ENCODE data around the gene COX11. TPM values are rescaled to one million over a fixed set of nuclear protein-coding genes. Genes with fewer than 3 reads are reported as not detected.

The COX11 gene
- total and polyA plus RNA-seq, 2 of the 8 experiments (the other 6 are each of a cell fraction or from before 2014, with no cell fraction given): 43.0 to 54.1 TPM

DNA sequence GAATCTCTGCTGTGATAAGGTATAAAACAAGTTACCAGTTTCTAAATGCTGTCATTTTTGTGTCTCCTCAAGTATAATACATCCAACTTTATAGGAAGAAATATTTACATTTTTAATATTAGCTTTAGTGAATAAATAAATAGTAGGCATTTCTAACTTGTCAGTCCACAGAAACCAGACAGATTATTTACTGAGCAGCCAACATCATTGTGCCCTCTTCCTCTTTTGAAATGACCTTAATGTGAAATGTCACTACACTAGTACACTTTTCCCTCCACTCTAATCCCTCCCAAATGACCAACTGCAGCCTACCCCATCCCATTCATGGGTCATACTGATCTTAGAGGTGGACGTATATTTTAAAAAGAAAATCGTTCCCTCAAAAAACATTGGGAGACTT, 9.3 kb upstream of the COX11 start (continued):
- TF ChIP-seq, protein P1, sequence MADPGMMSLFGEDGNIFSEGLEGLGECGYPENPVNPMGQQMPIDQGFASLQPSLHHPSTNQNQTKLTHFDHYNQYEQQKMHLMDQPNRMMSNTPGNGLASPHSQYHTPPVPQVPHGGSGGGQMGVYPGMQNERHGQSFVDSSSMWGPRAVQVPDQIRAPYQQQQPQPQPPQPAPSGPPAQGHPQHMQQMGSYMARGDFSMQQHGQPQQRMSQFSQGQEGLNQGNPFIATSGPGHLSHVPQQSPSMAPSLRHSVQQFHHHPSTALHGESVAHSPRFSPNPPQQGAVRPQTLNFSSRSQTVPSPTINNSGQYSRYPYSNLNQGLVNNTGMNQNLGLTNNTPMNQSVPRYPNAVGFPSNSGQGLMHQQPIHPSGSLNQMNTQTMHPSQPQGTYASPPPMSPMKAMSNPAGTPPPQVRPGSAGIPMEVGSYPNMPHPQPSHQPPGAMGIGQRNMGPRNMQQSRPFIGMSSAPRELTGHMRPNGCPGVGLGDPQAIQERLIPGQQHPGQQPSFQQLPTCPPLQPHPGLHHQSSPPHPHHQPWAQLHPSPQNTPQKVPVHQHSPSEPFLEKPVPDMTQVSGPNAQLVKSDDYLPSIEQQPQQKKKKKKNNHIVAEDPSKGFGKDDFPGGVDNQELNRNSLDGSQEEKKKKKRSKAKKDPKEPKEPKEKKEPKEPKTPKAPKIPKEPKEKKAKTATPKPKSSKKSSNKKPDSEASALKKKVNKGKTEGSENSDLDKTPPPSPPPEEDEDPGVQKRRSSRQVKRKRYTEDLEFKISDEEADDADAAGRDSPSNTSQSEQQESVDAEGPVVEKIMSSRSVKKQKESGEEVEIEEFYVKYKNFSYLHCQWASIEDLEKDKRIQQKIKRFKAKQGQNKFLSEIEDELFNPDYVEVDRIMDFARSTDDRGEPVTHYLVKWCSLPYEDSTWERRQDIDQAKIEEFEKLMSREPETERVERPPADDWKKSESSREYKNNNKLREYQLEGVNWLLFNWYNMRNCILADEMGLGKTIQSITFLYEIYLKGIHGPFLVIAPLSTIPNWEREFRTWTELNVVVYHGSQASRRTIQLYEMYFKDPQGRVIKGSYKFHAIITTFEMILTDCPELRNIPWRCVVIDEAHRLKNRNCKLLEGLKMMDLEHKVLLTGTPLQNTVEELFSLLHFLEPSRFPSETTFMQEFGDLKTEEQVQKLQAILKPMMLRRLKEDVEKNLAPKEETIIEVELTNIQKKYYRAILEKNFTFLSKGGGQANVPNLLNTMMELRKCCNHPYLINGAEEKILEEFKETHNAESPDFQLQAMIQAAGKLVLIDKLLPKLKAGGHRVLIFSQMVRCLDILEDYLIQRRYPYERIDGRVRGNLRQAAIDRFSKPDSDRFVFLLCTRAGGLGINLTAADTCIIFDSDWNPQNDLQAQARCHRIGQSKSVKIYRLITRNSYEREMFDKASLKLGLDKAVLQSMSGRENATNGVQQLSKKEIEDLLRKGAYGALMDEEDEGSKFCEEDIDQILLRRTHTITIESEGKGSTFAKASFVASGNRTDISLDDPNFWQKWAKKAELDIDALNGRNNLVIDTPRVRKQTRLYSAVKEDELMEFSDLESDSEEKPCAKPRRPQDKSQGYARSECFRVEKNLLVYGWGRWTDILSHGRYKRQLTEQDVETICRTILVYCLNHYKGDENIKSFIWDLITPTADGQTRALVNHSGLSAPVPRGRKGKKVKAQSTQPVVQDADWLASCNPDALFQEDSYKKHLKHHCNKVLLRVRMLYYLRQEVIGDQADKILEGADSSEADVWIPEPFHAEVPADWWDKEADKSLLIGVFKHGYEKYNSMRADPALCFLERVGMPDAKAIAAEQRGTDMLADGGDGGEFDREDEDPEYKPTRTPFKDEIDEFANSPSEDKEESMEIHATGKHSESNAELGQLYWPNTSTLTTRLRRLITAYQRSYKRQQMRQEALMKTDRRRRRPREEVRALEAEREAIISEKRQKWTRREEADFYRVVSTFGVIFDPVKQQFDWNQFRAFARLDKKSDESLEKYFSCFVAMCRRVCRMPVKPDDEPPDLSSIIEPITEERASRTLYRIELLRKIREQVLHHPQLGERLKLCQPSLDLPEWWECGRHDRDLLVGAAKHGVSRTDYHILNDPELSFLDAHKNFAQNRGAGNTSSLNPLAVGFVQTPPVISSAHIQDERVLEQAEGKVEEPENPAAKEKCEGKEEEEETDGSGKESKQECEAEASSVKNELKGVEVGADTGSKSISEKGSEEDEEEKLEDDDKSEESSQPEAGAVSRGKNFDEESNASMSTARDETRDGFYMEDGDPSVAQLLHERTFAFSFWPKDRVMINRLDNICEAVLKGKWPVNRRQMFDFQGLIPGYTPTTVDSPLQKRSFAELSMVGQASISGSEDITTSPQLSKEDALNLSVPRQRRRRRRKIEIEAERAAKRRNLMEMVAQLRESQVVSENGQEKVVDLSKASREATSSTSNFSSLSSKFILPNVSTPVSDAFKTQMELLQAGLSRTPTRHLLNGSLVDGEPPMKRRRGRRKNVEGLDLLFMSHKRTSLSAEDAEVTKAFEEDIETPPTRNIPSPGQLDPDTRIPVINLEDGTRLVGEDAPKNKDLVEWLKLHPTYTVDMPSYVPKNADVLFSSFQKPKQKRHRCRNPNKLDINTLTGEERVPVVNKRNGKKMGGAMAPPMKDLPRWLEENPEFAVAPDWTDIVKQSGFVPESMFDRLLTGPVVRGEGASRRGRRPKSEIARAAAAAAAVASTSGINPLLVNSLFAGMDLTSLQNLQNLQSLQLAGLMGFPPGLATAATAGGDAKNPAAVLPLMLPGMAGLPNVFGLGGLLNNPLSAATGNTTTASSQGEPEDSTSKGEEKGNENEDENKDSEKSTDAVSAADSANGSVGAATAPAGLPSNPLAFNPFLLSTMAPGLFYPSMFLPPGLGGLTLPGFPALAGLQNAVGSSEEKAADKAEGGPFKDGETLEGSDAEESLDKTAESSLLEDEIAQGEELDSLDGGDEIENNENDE (IDR thresholded peaks at IDR 0.05; ENCODE audit: insufficient replicate concordance, low read length): no peak
- no peak for TF ChIP-seq SAP30 (IDR thresholded peaks at IDR 0.05; ENCODE audit: insufficient read depth, insufficient replicate concordance, low read length)

All from H1 (cell line).